ENCODE results near the gene NPR1. TPM values are rescaled to one million over a fixed set of nuclear protein-coding genes. Genes with fewer than 3 reads are reported as not detected.

Gene NPR1
- not detected for total RNA-seq

GRCh38 chr1:153678519-153679336 lies at the start of gene NPR1:
Gene NPR1, plus strand, starts transcription at chr1:153678688. Its CDS starts 421 bp downstream, at chr1:153679109.
- peak; percentile 55 for DNase-seq

DNA sequence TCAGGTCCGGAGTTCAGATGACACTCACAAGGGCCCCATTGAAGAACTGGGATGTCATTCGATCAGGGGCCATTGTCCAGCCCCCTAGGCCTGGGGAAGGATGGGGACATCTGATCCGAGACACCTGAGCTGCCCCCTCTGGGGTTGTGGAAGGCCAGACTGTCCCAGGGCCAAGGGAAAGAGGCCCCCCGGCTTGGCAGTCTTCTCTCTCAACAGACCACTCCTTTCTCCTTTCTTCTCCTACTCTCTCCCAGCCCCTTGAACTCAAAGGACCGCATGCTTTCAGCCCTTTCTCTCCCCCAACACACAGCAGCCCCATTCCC lies 49.2 kb upstream of the NPR1 start:
- no peak overlapping the region for H3K27ac Mint-ChIP-seq
- no peak for ATAC-seq
- no peaks in the 10 kb centered on the region for H3K9me3 Mint-ChIP-seq (ENCODE audit: insufficient read depth)
- CTCF ChIA-PET, result interaction anchor here (1.6 to 6.9 kb wide), 4 partner anchors 11 to 118 kb away, joined by 4 to 51 read pairs (median 24); no protein-coding TSS in a partner anchor
- no peak for DNase-seq
- no peak overlapping the region for H3K4me3 Mint-ChIP-seq
- POLR2A ChIA-PET, result no interaction called here
- H3K36me3 Mint-ChIP-seq (ENCODE audit: low read depth), result peaks cover 13% of the 10 kb centered on the region
- peaks cover 30% of the 10 kb centered on the region for H3K4me1 Mint-ChIP-seq (ENCODE audit: low read depth)
- no peaks in the 10 kb centered on the region for H3K27me3 Mint-ChIP-seq (ENCODE audit: low read depth)

More at GRCh38 chr1:153678519-153679336, at the start of gene NPR1:
- H3K4me3 Mint-ChIP-seq, result peak within 1 kb of the TSS; percentile 73
- H3K9me3 Mint-ChIP-seq (ENCODE audit: insufficient read depth), result no peaks in the 10 kb centered on the region
- ChIA-PET POLR2A (no interaction called here), CTCF (interaction anchor here (0.8 to 2.8 kb wide), 11 partner anchors 14 to 309 kb away, joined by 3 to 8 read pairs (median 5); partner anchors contain the start of genes CHTOP and SLC27A3)
- peak; percentile 58 for ATAC-seq
- H3K4me1 Mint-ChIP-seq (ENCODE audit: low read depth), result peaks cover 21% of the 10 kb centered on the region
- H3K27ac Mint-ChIP-seq, result no peak within 1 kb of the TSS
- H3K36me3 Mint-ChIP-seq (ENCODE audit: low read depth), result no peaks in the 10 kb centered on the region
- H3K27me3 Mint-ChIP-seq (ENCODE audit: low read depth), result peaks cover 46% of the 10 kb centered on the region

DNA sequence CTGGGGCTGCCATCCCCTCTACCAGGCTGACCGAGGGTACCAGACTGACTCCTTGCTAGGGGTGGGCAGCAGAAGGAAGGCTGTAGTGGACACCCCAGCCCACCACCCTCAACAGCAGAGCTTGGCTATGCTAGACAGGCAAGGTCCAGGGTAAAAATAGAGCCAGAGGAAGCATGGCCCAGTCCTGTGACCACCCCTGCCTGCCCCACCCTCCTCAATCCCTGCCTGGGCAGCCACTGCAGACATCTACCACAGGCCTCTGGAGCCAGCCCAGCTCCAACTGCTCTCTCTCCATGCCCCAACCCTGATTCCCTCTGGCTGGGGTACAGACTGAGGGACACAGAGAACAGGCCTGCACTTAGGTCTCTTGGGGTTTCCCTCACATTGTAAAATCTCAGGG lies 48.5 kb upstream of the NPR1 start:
- Mint-ChIP-seq H3K4me3 (no peak overlapping the region), H3K9me3 (ENCODE audit: insufficient read depth) (no peaks in the 10 kb centered on the region), H3K4me1 (ENCODE audit: low read depth) (peaks cover 31% of the 10 kb centered on the region), H3K27ac (no peak overlapping the region), H3K27me3 (ENCODE audit: low read depth) (no peaks in the 10 kb centered on the region), H3K36me3 (ENCODE audit: low read depth) (peaks cover 17% of the 10 kb centered on the region)
- no peak for ATAC-seq
- CTCF ChIA-PET, result interaction anchor here (0.6 to 6.9 kb wide), 6 partner anchors 12 to 120 kb away, joined by 3 to 51 read pairs (median 4); no protein-coding TSS in a partner anchor
- no peak for DNase-seq
- POLR2A ChIA-PET, result interaction anchor here (0.6 to 1.4 kb wide), 3 partner anchors 10 to 360 kb away, joined by 3 to 4 read pairs (median 3); partner anchors contain the start of gene RPS27

DNA sequence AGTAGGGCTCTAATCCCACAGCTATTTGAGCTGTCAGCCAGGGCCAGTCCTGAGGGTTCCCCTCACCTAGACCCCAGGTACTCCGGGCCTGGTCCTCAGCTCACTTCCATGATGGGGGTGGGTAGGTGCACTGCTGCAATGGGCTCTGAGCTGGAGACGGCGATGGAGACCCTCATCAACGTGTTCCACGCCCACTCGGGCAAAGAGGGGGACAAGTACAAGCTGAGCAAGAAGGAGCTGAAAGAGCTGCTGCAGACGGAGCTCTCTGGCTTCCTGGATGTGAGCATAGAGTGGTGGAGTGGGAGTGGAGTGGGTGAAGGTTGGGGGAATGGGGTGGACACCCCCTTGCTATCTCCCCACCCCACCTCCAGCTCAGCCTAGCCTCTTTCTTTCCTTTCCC lies 48.1 kb upstream of the NPR1 start:
- H3K36me3 Mint-ChIP-seq (ENCODE audit: low read depth), result peaks cover 18% of the 10 kb centered on the region
- ATAC-seq, result no peak
- ChIA-PET POLR2A (interaction anchor here (0.6 to 1.4 kb wide), 3 partner anchors 9 to 360 kb away, joined by 3 to 4 read pairs (median 3); partner anchors contain the start of gene RPS27), CTCF (interaction anchor here (0.6 to 6.9 kb wide), 7 partner anchors 12 to 121 kb away, joined by 3 to 51 read pairs (median 5); no protein-coding TSS in a partner anchor)
- H3K4me3 Mint-ChIP-seq, result no peak overlapping the region
- peaks cover 32% of the 10 kb centered on the region for H3K4me1 Mint-ChIP-seq (ENCODE audit: low read depth)
- no peaks in the 10 kb centered on the region for H3K9me3 Mint-ChIP-seq (ENCODE audit: insufficient read depth)
- no peak overlapping the region for H3K27ac Mint-ChIP-seq
- DNase-seq, result no peak
- no peaks in the 10 kb centered on the region for H3K27me3 Mint-ChIP-seq (ENCODE audit: low read depth)

- peaks cover 24% of the 10 kb centered on the region for H3K36me3 Mint-ChIP-seq (ENCODE audit: low read depth)
- no peaks in the 10 kb centered on the region for H3K27me3 Mint-ChIP-seq (ENCODE audit: low read depth)
- no peak overlapping the region for H3K27ac Mint-ChIP-seq
- CTCF ChIA-PET, result interaction anchor here (1.2 to 6.9 kb wide), 5 partner anchors 13 to 122 kb away, joined by 4 to 51 read pairs (median 5); no protein-coding TSS in a partner anchor
- peaks cover 37% of the 10 kb centered on the region for H3K4me1 Mint-ChIP-seq (ENCODE audit: low read depth)
- H3K4me3 Mint-ChIP-seq, result no peak overlapping the region
- POLR2A ChIA-PET, result interaction anchor here (1.2 to 1.4 kb wide), 2 partner anchors 18 to 359 kb away, joined by 3 read pairs; partner anchors contain the start of gene RPS27
- DNase-seq (no peak), ATAC-seq (no peak)
- H3K9me3 Mint-ChIP-seq (ENCODE audit: insufficient read depth), result no peaks in the 10 kb centered on the region
Measured at GRCh38 chr1:153631047-153632022, 47.2 kb upstream of the NPR1 start.

GRCh38 chr1:153633161-153633753 lies 45.2 kb upstream of the NPR1 start:
- peaks cover 41% of the 10 kb centered on the region for H3K36me3 Mint-ChIP-seq (ENCODE audit: low read depth)
- peaks cover 39% of the 10 kb centered on the region for H3K4me1 Mint-ChIP-seq (ENCODE audit: low read depth)
- ATAC-seq (no peak), DNase-seq (no peak)
- peak overlapping the region; percentile 100 for H3K27ac Mint-ChIP-seq
- CTCF ChIA-PET, result interaction anchor here (1.1 to 2.2 kb wide), 9 partner anchors 10 to 353 kb away, joined by 3 to 20 read pairs (median 9); partner anchors contain the start of genes DENND4B, ILF2 and RAB13
- H3K4me3 Mint-ChIP-seq, result peak overlapping the region; percentile 99
- no peaks in the 10 kb centered on the region for H3K9me3 Mint-ChIP-seq (ENCODE audit: insufficient read depth)
- H3K27me3 Mint-ChIP-seq (ENCODE audit: low read depth), result no peaks in the 10 kb centered on the region
- POLR2A ChIA-PET, result interaction anchor here (0.6 to 3.8 kb wide), 30 partner anchors 10 to 357 kb away, joined by 3 to 33 read pairs (median 6); partner anchors contain the start of genes ILF2, INTS3, RPS27 and S100A14

DNA sequence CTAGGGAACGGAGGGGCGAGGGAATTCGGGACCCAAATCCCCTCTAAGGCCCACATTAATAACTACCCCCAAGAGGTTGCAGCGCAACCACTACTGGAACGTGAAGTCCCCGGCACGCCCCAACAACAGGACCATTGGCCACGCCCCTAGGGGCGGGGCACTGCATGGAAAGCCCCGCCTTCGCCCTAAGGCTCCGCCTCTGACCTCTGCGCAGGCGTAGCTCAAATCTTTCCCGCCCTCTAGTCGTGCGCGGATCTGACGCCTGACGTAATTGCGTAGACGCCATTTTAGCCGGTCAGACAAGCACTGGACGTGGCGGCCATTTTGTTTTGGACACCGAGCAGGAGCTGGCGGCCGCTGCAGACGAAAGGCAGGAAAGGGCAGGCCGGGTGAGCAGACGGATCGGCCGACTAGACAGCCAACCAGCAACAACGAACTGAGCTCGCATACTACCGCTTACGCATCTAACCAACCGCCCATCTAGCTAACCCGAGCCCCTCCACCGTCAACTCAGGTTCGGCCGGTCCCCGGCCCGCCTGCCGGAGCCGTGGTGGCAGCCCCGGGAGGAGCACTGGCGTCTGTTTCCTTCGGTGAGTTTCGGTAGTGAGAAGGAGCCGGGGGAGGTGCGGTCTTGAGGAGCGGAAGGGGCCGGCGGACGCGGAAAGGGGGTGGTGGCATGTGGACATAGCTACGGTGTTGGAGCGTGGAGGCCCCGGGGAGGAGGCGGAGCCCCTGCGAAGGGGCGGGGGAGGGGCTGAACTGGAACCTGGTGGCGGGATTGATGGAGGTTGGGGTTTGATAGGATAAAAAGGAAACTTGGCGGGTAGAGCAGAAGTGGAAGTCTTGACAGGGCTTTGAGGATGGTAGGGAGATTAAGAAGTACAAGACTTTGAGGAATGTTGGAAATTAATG lies 44.5 kb upstream of the NPR1 start, which contains the start of gene CHTOP:
TSS of gene CHTOP (plus strand) at position 313 of the 912 bp plus-strand sequence. CDS start 2,523 bp downstream, outside the sequence.
- H3K4me3 Mint-ChIP-seq, result peak within 1 kb of the TSS; percentile 99
- ChIA-PET POLR2A (interaction anchor here (0.6 to 3.8 kb wide), 35 partner anchors 9 to 356 kb away, joined by 3 to 33 read pairs (median 4); partner anchors contain the start of genes ILF2, INTS3, RPS27 and S100A14), CTCF (interaction anchor here (0.7 to 2.2 kb wide), 18 partner anchors 10 to 353 kb away, joined by 3 to 20 read pairs (median 4); partner anchors contain the start of genes DENND4B, ILF2, NPR1 and RAB13)
- H3K9me3 Mint-ChIP-seq (ENCODE audit: insufficient read depth), result no peaks in the 10 kb centered on the region
- H3K4me1 Mint-ChIP-seq (ENCODE audit: low read depth), result peaks cover 39% of the 10 kb centered on the region
- peaks cover 47% of the 10 kb centered on the region for H3K36me3 Mint-ChIP-seq (ENCODE audit: low read depth)
- ATAC-seq, result peak; percentile 94
- peak; percentile 98 for DNase-seq
- H3K27ac Mint-ChIP-seq, result peak within 1 kb of the TSS; percentile 100
- no peaks in the 10 kb centered on the region for H3K27me3 Mint-ChIP-seq (ENCODE audit: low read depth)

DNA sequence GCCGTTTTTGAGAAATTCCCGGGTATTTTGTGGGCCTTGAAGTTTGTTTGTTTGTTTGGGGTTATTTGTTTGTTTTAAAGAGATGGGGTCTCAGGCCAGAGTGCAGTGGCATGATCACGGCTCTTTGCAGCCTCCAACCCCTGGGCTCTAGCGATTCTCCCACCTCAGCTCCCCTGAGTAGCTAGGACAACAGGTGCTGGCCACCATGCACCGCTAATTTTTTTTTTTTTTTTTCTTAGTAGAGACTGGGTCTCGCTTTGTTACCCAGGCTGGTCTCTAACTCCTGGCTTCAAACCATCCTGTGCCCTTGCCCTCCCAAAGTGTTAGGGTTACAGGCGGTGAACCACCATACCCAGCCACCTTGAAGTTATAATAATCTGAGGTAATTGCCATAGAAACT lies 42.6 kb upstream of the NPR1 start:
- Mint-ChIP-seq H3K4me3 (peak overlapping the region; percentile 99), H3K36me3 (ENCODE audit: low read depth) (peaks cover 53% of the 10 kb centered on the region), H3K27ac (peak overlapping the region; percentile 63), H3K9me3 (ENCODE audit: insufficient read depth) (no peaks in the 10 kb centered on the region), H3K4me1 (ENCODE audit: low read depth) (peaks cover 39% of the 10 kb centered on the region), H3K27me3 (ENCODE audit: low read depth) (no peaks in the 10 kb centered on the region)
- POLR2A ChIA-PET, result interaction anchor here (0.5 to 3.8 kb wide), 8 partner anchors 7 to 1169 kb away, joined by 4 to 33 read pairs (median 20); partner anchors contain the start of genes ILF2, S100A4, S100A6 and SNAPIN
- CTCF ChIA-PET, result interaction anchor here (1.8 kb wide), 2 partner anchors 8 to 127 kb away, joined by 5 to 13 read pairs; no protein-coding TSS in a partner anchor
- ATAC-seq, result no peak
- no peak for DNase-seq

DNA sequence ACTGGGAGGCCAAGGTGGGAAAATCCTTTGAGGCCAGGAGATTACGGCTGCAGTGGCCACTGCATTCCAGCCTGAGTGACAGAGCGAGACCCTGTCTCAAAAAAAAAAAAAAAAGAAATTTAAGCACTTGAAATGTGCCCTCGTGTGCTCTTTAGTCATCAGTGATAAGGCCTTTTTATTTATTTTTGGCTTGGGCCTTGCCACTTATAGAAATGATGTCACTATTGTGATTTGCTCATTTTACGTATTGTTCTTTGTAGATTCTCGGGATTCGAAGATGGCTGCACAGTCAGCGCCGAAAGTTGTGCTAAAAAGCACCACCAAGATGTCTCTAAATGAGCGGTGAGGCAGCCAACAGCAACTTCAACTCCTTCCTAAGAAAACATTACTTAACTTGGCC lies 42.2 kb upstream of the NPR1 start:
- ChIA-PET CTCF (interaction anchor here (0.9 kb wide), 1 partner anchor 9 kb away, joined by 3 read pairs; no protein-coding TSS in a partner anchor), POLR2A (interaction anchor here (0.5 to 3.8 kb wide), 3 partner anchors 12 to 1169 kb away, joined by 4 to 33 read pairs (median 9); partner anchors contain the start of gene S100A6)
- DNase-seq (no peak), ATAC-seq (no peak)
- no peaks in the 10 kb centered on the region for H3K9me3 Mint-ChIP-seq (ENCODE audit: insufficient read depth)
- no peak overlapping the region for H3K4me3 Mint-ChIP-seq
- peaks cover 58% of the 10 kb centered on the region for H3K36me3 Mint-ChIP-seq (ENCODE audit: low read depth)
- no peak overlapping the region for H3K27ac Mint-ChIP-seq
- H3K27me3 Mint-ChIP-seq (ENCODE audit: low read depth), result no peaks in the 10 kb centered on the region
- peaks cover 41% of the 10 kb centered on the region for H3K4me1 Mint-ChIP-seq (ENCODE audit: low read depth)
